Activated B cell treated with CpG ODN at 0.5 μM for 24 hours (primary cell): ENCODE data around the gene RASSF8. TPM values are rescaled to one million over a fixed set of nuclear protein-coding genes. Genes with fewer than 3 reads are reported as not detected.

Experiments used
- ATAC-seq: fragments of 200-7000 bp; cut with Tn5 transposase; one replicate; pipeline ENCODE4 v1.10.0; 2021; ENCODE audit warnings: low read depth, mild to moderate bottlenecking, moderate library complexity
- CTCF ChIA-PET: fragments of 350-600 bp; sonication (Branson Sonifier 250); formaldehyde crosslinking; loops from one replicate; lab custom pipeline; 2021; ENCODE audit warnings: antibody characterized with exemption; lab: Charles Lee
- POLR2A ChIA-PET: fragments of 350-600 bp; sonication (Branson Sonifier 250); formaldehyde crosslinking; loops from one replicate; lab custom pipeline; 2021; ENCODE audit warnings: antibody characterized with exemption; lab: Charles Lee
- DNase-seq: peaks from one replicate; pipeline ENCODE4 v3.0.0; 2022
- H3K27ac Mint-ChIP-seq: one replicate; pipeline ENCODE4 v1.8.0; 2020; ENCODE audit warnings: mixed read lengths
- H3K27me3 Mint-ChIP-seq: one replicate; pipeline ENCODE4 v1.8.0; 2021; ENCODE audit warnings: mixed read lengths
- H3K36me3 Mint-ChIP-seq: one replicate; pipeline ENCODE4 v1.8.0; 2021; ENCODE audit warnings: low read depth, mixed read lengths
- H3K4me1 Mint-ChIP-seq: one replicate; pipeline ENCODE4 v1.8.0; 2021; ENCODE audit warnings: mixed read lengths
- H3K4me3 Mint-ChIP-seq: one replicate; pipeline ENCODE4 v1.8.0; 2020; ENCODE audit warnings: mild to moderate bottlenecking, mixed read lengths
- H3K9me3 Mint-ChIP-seq: one replicate; pipeline ENCODE4 v1.8.0; 2020; ENCODE audit warnings: mixed read lengths
- CTCF ChIP-seq: fragments of 200-600 bp; IDR thresholded peaks from one replicate; pipeline ENCODE4 v1.8.0; 2022; ENCODE audit warnings: antibody characterized with exemption, mild to moderate bottlenecking
- intact Hi-C: fragments of 100-400 bp; cut with micrococcal nuclease; formaldehyde crosslinking; loops from one replicate; pipeline ENCODE4 v1.15.1; 2024
- total RNA-seq: library from RNA; stranded (reverse); gene quantifications from 2 replicates; pipeline ENCODE4 v1.2.3, GENCODE V29; 2022

RASSF8 gene
- total RNA-seq, 1 donor from 2014 or later, result 0.58 TPM

GRCh38 chr12:26120561-26121274 is 162.2 kb downstream of the RASSF8 start:
- no peak for TF ChIP-seq CTCF
- no peaks in the 10 kb centered on the region for H3K9me3 Mint-ChIP-seq
- H3K36me3 Mint-ChIP-seq, result peaks cover 18% of the 10 kb centered on the region
- ATAC-seq (no peak), DNase-seq (no peak)
- H3K4me1 Mint-ChIP-seq, result peaks cover 80% of the 10 kb centered on the region
- peak overlapping the region; percentile 94 for H3K27ac Mint-ChIP-seq
- intact Hi-C loops, result no loop called here
- H3K4me3 Mint-ChIP-seq, result peak overlapping the region; percentile 84
- POLR2A ChIA-PET, result interaction anchor here (0.7 to 9.3 kb wide), 8 partner anchors 35 to 718 kb away, joined by 3 to 189 read pairs (median 8); partner anchors contain the start of gene SSPN
- no peaks in the 10 kb centered on the region for H3K27me3 Mint-ChIP-seq
- CTCF ChIA-PET, result interaction anchor here (1.1 to 8.5 kb wide), 14 partner anchors 11 to 493 kb away, joined by 3 to 74 read pairs (median 10); partner anchors contain the start of gene SSPN

GRCh38 chr12:26121323-26122060 is 163.0 kb downstream of the RASSF8 start:
- ChIA-PET POLR2A (interaction anchor here (0.6 to 9.3 kb wide), 14 partner anchors 7 to 717 kb away, joined by 3 to 189 read pairs (median 6); partner anchors contain the start of gene SSPN), CTCF (interaction anchor here (1.0 to 8.5 kb wide), 10 partner anchors 12 to 493 kb away, joined by 3 to 74 read pairs (median 7); partner anchors contain the start of gene SSPN)
- Mint-ChIP-seq H3K4me3 (peak overlapping the region; percentile 84), H3K27ac (peak overlapping the region; percentile 94), H3K9me3 (no peaks in the 10 kb centered on the region), H3K4me1 (peaks cover 73% of the 10 kb centered on the region), H3K36me3 (peaks cover 18% of the 10 kb centered on the region), H3K27me3 (no peaks in the 10 kb centered on the region)
- ATAC-seq (no peak), DNase-seq (no peak)
- intact Hi-C loops, result loop anchor here (2.0 kb wide), 1 partner anchor 65 kb away; no protein-coding TSS in a partner anchor
- no peak for TF ChIP-seq CTCF

DNA sequence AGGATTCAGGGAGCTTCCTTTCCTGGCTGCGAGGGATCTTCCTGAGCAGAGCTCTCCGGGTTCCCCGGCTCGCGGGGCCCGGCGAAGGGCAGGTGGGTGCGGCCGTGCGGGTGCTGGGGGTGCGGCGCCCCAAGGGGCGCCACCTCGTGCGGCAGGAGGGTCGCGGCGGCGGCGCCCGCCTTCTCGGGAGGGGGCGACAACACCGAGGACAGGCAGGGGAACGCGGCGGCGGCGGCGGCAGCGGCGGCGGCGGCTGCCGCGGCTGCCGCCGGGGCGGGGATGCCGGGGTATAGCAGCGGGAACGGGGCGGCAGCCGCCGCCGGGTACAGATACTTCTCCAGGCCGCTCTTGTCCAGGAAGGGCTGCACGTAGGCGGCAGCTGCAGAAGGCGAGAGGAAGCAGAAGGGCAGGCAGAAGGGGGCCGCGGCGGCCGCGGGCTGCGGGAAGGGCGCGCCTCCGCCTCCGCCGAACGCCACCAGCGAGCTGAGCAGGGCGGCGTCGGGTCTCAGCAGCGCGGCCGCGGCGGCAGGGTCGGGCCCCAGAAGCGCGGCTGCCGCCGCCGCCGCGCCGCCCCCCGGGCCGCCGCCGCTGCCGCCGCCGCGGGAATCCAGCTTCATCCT is 163.7 kb downstream of the RASSF8 start:
- peak overlapping the region; percentile 94 for H3K27ac Mint-ChIP-seq
- CTCF ChIA-PET, result interaction anchor here (0.7 to 8.5 kb wide), 16 partner anchors 9 to 492 kb away, joined by 3 to 74 read pairs (median 6); partner anchors contain the start of gene SSPN
- intact Hi-C loops, result loop anchor here (2.0 kb wide), 1 partner anchor 65 kb away; no protein-coding TSS in a partner anchor
- H3K36me3 Mint-ChIP-seq, result peaks cover 18% of the 10 kb centered on the region
- peak; percentile 63 for DNase-seq
- no peaks in the 10 kb centered on the region for H3K9me3 Mint-ChIP-seq
- no peak for TF ChIP-seq CTCF
- POLR2A ChIA-PET, result interaction anchor here (0.5 to 9.3 kb wide), 18 partner anchors 8 to 606 kb away, joined by 3 to 189 read pairs (median 4); partner anchors contain the start of gene SSPN
- no peaks in the 10 kb centered on the region for H3K27me3 Mint-ChIP-seq
- ATAC-seq, result peak; percentile 18
- H3K4me1 Mint-ChIP-seq, result peaks cover 72% of the 10 kb centered on the region
- H3K4me3 Mint-ChIP-seq, result peak overlapping the region; percentile 84

DNA sequence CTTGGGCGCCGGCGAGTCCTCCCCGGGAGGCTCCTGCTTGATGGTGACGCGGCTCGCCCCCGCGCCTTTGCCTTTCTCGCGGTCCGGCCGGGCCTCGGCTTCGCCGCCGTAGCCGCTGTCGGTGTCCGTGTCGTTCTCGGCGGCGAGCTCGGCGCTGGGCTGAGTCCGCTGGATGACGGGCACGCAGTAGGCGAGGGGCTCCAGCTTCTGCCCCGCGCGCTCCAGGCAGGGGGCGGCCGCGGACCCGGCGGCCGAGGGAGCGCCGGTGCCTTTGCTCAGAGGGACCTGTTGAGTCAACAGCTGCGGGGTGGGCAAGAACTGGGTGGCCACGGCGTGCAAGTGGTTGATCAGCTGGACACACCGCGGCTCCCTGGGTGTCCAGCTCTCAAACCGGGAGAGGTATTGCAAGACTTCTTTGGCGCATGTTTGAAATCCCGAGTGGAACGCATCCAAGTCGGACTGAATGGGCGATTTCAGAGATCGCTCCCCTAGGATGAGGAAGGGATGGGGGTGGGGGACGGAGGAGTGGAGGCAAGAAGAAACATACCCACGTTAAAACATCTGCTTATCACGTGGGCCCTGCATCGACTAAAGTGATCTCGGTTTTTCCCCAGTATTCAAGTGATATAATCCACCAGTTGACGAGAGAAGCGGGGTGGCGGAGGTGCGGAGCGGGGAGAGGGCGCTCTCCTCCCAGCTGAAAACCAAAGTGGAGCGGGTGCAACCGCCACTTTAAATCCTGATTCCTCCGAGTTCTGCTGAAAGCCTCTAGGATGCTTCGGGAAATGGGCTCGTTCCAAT is 164.4 kb downstream of the RASSF8 start:
- H3K36me3 Mint-ChIP-seq, result peaks cover 18% of the 10 kb centered on the region
- no peak for DNase-seq
- intact Hi-C loops, result loop anchor here (1.0 to 2.0 kb wide), 2 partner anchors 9 to 64 kb away; no protein-coding TSS in a partner anchor
- ATAC-seq, result peak; percentile 13
- peaks cover 72% of the 10 kb centered on the region for H3K4me1 Mint-ChIP-seq
- no peak for TF ChIP-seq CTCF
- peak overlapping the region; percentile 96 for H3K4me3 Mint-ChIP-seq
- no peaks in the 10 kb centered on the region for H3K9me3 Mint-ChIP-seq
- peak overlapping the region; percentile 97 for H3K27ac Mint-ChIP-seq
- CTCF ChIA-PET, result interaction anchor here (0.7 to 8.5 kb wide), 18 partner anchors 8 to 491 kb away, joined by 3 to 74 read pairs (median 4); partner anchors contain the start of gene SSPN
- no peaks in the 10 kb centered on the region for H3K27me3 Mint-ChIP-seq
- POLR2A ChIA-PET, result interaction anchor here (0.5 to 9.3 kb wide), 21 partner anchors 8 to 605 kb away, joined by 3 to 189 read pairs (median 4); partner anchors contain the start of gene SSPN
